ENCODE measurements around the gene SHISA8.

The SHISA8 gene

DNA sequence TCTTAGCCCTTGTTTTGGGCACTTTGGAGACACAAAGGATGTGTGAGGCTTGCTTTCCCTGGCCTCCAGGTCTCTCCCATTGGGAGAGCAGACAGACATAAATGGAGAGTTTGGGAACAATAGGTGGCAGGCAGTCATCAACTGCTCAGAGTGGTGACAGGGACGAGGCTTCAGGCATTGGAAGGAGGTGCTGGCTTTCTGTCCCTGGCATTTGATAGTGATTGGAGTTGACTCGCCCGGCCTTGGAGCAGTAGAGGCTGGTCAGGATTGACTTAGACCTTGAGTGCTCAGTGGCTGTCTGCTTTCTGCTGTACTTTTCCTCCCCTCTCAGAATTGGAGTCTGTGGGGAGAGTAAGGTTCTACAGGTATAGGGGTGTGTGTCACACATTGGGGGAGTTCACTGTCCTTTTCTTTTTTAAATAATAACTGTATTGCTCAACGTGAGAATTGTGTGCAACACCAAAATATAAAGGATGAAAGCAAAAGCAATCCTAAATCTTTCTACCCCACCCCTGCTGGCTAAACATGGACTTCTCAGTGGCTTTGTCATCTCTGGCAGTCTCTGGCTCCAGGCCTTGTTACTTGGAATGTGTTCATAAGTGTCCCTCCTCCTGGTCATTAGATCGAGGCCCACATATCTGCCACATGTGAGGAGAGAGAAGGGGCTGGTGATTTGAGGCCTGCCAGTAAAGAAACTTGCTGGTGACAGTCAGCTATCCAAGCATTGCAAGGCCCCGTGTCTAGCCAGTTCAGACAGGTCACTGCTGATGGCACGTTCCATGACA lies 21.1 kb downstream of the SHISA8 start:
- Histone ChIP-seq H3K27ac (ENCODE audit: low read depth, low read length) (no peak overlapping the region), H3K9ac (ENCODE audit: low read length) (no peak overlapping the region), H3K4me3 (ENCODE audit: low read length) (no peak overlapping the region), H3K36me3 (ENCODE audit: control insufficient read depth, insufficient read depth, low read length) (peaks cover 43% of the 10 kb centered on the region), H3K4me1 (ENCODE audit: control insufficient read depth, insufficient read depth, low read length) (no peaks in the 10 kb centered on the region), H3K27me3 (ENCODE audit: control insufficient read depth, insufficient read depth, low read length) (no peaks in the 10 kb centered on the region)

DNA sequence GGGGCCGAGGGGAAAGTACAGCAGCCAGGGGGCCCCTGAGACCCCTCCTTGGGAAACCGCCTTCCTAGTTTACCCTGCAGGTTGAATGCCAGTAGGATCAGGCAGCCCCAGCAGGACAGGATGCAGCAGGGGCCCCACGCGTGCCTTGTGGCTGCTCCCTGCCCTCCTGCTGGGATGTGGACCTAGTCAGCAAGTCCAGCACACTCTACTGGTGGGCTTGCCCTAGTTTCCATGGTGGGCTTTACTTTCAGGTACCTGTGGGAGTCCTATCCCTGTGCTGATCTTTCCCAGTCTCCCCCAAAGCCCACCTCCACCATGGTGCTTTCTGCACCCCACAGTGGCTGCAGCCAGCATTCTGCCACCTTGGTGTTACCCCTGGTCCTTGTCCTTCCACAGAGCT lies 22.2 kb downstream of the SHISA8 start:
- no peak overlapping the region for H3K9ac ChIP-seq (ENCODE audit: low read length)
- H3K4me1 ChIP-seq (ENCODE audit: control insufficient read depth, insufficient read depth, low read length): no peaks in the 10 kb centered on the region
- peaks cover 38% of the 10 kb centered on the region for H3K36me3 ChIP-seq (ENCODE audit: control insufficient read depth, insufficient read depth, low read length)
- H3K27ac ChIP-seq (ENCODE audit: low read depth, low read length): no peak overlapping the region
- H3K4me3 ChIP-seq (ENCODE audit: low read length): no peak overlapping the region
- no peaks in the 10 kb centered on the region for H3K27me3 ChIP-seq (ENCODE audit: control insufficient read depth, insufficient read depth, low read length)

DNA sequence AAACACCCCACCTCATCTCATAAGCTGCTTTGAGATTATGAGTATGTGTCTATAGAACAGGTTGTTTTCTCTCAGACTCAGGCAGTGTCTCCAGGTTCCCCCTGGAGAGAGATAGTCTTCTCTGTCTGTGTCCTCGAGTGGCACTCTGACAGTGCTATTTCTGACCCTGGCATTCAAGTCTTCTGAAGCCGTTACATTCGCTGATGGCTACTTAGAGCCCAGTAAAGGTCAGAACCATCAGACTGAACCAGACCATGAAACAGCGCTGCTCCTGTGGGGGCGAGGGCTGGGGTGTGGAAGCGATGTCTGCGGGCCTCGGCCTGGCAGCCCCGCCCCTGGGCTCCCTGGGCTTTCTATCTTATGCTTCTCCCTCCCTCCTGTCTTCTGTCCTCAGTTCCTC lies 23.5 kb downstream of the SHISA8 start:
- Histone ChIP-seq H3K27ac (ENCODE audit: low read depth, low read length) (no peak overlapping the region), H3K9ac (ENCODE audit: low read length) (no peak overlapping the region), H3K4me3 (ENCODE audit: low read length) (no peak overlapping the region), H3K36me3 (ENCODE audit: control insufficient read depth, insufficient read depth, low read length) (peaks cover 26% of the 10 kb centered on the region), H3K27me3 (ENCODE audit: control insufficient read depth, insufficient read depth, low read length) (no peaks in the 10 kb centered on the region), H3K4me1 (ENCODE audit: control insufficient read depth, insufficient read depth, low read length) (no peaks in the 10 kb centered on the region)

DNA sequence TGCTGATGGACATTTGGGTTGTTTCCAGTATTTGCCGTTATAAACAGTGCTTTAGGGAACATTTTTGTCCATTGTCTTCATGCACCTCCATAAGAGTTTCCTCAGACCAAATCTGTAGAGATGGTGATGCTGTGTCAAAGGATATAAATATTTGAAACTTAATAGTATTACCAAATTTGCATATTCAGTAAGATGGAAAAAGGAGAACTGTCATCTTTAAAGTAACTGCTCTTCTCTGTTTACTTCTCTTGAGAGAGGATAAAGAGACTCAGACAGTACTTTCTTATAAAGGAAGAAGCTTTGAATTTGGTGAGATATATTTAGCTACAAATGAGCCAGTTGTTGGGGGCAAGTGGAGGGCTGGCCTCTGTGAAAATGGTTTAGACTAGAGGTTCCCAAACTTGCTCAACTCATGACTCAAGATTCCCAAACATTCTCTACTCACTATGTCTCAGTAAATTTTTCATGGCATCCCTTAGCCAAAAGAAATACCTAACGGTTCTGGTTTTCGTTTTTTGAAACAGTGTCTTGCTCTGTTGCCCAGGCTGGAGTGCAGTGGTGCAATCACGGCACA lies 26.2 kb downstream of the SHISA8 start:
- H3K4me3 ChIP-seq (ENCODE audit: low read length): no peak overlapping the region
- no peak overlapping the region for H3K9ac ChIP-seq (ENCODE audit: low read length)
- no peaks in the 10 kb centered on the region for H3K4me1 ChIP-seq (ENCODE audit: control insufficient read depth, insufficient read depth, low read length)
- peaks cover 34% of the 10 kb centered on the region for H3K36me3 ChIP-seq (ENCODE audit: control insufficient read depth, insufficient read depth, low read length)
- no peaks in the 10 kb centered on the region for H3K27me3 ChIP-seq (ENCODE audit: control insufficient read depth, insufficient read depth, low read length)
- no peak overlapping the region for H3K27ac ChIP-seq (ENCODE audit: low read depth, low read length)

DNA sequence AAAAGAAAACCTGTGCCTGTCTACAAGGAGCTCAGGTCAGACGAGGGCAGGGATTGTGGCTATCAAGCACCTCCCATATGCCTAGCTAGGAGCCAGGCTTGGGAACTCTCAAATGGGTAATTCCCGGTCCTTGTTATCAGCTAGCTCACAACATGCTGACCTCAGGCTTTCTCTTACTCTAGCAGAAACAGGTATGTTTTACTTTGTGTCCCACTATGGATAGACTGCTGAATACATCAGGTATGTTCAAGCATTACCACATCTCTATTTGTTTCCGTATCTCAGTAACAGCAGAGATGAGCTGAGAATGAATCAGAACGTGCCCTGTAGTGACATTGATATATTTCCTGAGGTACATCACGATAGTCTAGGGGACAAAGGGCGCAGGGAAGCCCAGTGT lies 29.4 kb downstream of the SHISA8 start:
- Histone ChIP-seq H3K4me3 (ENCODE audit: low read length) (no peak overlapping the region), H3K9ac (ENCODE audit: low read length) (no peak overlapping the region), H3K4me1 (ENCODE audit: control insufficient read depth, insufficient read depth, low read length) (no peaks in the 10 kb centered on the region), H3K36me3 (ENCODE audit: control insufficient read depth, insufficient read depth, low read length) (peaks cover 42% of the 10 kb centered on the region), H3K27me3 (ENCODE audit: control insufficient read depth, insufficient read depth, low read length) (no peaks in the 10 kb centered on the region), H3K27ac (ENCODE audit: low read depth, low read length) (no peak overlapping the region)

DNA sequence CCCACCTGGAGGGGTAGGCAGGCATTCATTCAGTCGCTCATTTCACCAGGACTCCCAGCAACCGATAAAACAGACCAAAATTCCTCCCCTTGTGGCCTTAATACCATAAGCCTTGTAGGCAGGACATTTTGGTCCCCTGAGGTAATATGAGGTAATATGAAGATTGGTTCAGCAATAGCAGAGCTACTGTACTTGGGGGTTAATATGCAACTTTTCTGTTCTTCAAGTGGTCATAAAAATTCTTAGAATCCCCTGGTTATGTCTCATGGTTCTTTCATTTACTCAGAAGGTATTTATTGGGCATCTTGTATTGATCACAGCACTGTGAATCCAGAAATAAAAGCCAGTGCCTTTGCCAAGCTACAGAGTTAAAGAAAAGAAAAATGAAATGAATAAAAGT lies 29.8 kb downstream of the SHISA8 start:
- Histone ChIP-seq H3K36me3 (ENCODE audit: control insufficient read depth, insufficient read depth, low read length) (peaks cover 42% of the 10 kb centered on the region), H3K27ac (ENCODE audit: low read depth, low read length) (no peak overlapping the region), H3K27me3 (ENCODE audit: control insufficient read depth, insufficient read depth, low read length) (no peaks in the 10 kb centered on the region)

DNA sequence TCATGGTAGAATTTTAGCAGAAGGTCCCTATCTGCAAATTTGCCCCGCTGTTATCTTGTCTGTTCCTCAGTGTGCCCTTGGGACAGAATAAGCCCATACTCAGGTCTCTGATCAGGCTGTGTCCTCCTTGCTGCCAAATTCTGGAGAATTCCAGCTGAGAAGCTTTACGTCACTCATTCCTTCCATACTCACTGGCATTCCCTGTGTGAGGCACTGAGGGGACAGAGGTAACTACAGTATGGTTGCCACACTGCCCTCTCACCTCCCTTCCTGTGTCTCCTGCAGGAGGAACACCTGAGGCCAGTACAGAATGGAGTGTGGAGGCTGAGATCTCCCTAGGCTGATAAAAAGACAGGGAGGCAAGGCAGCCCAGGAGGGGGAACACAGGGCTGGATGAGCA lies 31.5 kb downstream of the SHISA8 start:
- Histone ChIP-seq H3K4me1 (ENCODE audit: control insufficient read depth, insufficient read depth, low read length) (no peaks in the 10 kb centered on the region), H3K4me3 (ENCODE audit: low read length) (no peak overlapping the region), H3K27me3 (ENCODE audit: control insufficient read depth, insufficient read depth, low read length) (no peaks in the 10 kb centered on the region), H3K9ac (ENCODE audit: low read length) (no peak overlapping the region), H3K27ac (ENCODE audit: low read depth, low read length) (no peak overlapping the region), H3K36me3 (ENCODE audit: control insufficient read depth, insufficient read depth, low read length) (peaks cover 48% of the 10 kb centered on the region)

More for the DNA sequence above, 29.8 kb downstream of the SHISA8 start:
- no peaks in the 10 kb centered on the region for H3K4me1 ChIP-seq (ENCODE audit: control insufficient read depth, insufficient read depth, low read length)
- H3K9ac ChIP-seq (ENCODE audit: low read length): no peak overlapping the region
- H3K4me3 ChIP-seq (ENCODE audit: low read length): no peak overlapping the region

DNA sequence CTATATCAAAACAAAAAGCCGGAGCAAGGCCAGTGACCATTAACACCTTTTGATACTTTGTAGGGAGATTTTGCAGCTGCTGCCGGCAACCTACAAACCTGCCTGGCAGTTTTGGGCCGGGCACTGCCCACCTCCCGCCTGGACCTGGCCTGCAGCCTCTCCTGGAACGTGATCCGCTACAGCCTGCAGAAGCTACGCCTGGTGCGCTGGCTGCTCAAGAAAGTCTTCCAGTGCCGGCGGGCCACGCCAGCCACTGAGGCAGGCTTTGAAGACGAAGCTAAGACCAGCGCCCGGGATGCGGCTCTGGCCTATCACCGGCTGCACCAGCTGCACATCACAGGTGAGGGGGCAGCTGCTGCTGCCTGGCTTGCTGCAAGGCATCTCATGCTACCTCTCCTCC lies 34.2 kb downstream of the SHISA8 start:
- Histone ChIP-seq H3K27ac (ENCODE audit: low read depth, low read length) (no peak overlapping the region), H3K36me3 (ENCODE audit: control insufficient read depth, insufficient read depth, low read length) (peaks cover 52% of the 10 kb centered on the region), H3K4me3 (ENCODE audit: low read length) (no peak overlapping the region), H3K4me1 (ENCODE audit: control insufficient read depth, insufficient read depth, low read length) (no peaks in the 10 kb centered on the region), H3K27me3 (ENCODE audit: control insufficient read depth, insufficient read depth, low read length) (no peaks in the 10 kb centered on the region), H3K9ac (ENCODE audit: low read length) (no peak overlapping the region)

DNA sequence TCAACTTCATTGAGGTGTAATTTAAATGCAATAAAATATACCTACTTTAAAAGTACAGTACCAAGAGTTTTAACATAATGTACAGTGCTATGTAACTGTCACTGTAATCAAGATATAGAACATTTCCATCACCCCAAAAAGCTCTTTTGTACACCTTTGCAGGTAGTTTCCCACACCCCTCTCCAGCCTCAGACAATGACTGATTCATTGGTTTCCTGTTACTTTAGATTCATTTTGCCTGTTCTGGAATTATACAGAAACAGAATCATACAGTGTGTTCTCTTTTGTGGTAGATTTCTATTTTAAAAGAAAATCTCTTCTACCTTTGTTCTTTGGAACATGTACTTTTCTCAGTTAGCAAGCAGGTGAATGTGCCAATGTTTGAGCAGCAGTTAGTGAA lies 38.2 kb downstream of the SHISA8 start:
- Histone ChIP-seq H3K27me3 (ENCODE audit: control insufficient read depth, insufficient read depth, low read length) (no peaks in the 10 kb centered on the region), H3K27ac (ENCODE audit: low read depth, low read length) (no peak overlapping the region), H3K4me1 (ENCODE audit: control insufficient read depth, insufficient read depth, low read length) (no peaks in the 10 kb centered on the region), H3K4me3 (ENCODE audit: low read length) (no peak overlapping the region), H3K9ac (ENCODE audit: low read length) (no peak overlapping the region), H3K36me3 (ENCODE audit: control insufficient read depth, insufficient read depth, low read length) (peaks cover 34% of the 10 kb centered on the region)

DNA sequence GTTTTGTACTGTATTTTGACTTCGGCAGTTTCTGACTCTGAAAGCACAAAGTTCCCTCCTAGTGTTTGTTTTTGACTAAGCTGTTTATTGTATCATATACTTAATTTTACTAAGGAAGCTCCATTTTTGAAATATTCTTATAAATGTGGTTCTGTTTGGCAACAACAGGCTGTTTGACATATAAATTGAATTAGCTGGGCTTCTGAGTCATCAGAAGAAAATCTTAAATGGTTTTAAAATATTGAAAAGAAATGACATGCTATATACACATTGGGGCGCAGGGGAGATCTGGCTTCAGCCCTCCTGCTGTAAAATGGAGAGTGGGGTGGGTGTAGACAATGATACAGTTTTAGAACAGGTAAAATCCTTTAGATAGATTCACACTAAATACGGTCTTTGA lies 38.6 kb downstream of the SHISA8 start:
- H3K27ac ChIP-seq (ENCODE audit: low read depth, low read length): no peak overlapping the region
- no peaks in the 10 kb centered on the region for H3K4me1 ChIP-seq (ENCODE audit: control insufficient read depth, insufficient read depth, low read length)
- H3K9ac ChIP-seq (ENCODE audit: low read length): no peak overlapping the region
- H3K27me3 ChIP-seq (ENCODE audit: control insufficient read depth, insufficient read depth, low read length): no peaks in the 10 kb centered on the region
- peaks cover 30% of the 10 kb centered on the region for H3K36me3 ChIP-seq (ENCODE audit: control insufficient read depth, insufficient read depth, low read length)
- H3K4me3 ChIP-seq (ENCODE audit: low read length): no peak overlapping the region

DNA sequence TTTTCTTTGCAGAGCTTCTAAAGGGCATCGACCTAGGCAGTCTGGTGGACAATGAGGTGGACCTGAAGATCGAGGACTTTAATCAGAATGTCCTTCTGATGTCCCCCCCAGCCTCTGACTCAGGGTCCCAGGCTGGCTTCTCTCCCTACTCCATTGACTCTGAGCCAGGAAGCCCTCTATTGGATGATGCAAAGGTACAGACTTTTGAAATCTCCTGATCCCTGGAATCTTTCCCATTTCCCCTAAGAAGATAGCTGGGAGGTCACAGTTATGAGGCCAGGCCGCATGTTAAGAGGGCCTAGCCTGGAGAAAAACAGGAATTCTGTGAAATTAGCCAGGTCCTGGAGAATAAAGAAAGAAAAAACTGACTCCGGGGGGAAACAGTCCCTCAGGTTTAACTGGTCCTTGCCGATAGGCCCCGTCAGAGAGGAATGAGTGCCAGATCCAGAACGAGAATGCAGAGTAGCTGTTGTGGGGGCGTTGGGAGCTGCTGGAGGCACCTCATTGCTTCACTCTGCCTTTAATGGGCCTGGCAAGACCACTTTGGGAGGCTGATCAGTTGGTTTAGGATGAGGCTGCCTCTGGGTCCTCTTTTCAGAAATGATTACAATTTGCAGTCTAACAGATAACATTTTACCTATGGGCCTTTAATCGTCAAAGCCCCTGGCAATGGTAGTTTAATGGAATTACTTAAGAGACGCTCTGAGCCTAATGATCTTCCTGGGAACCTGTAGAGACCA lies 39.2 kb downstream of the SHISA8 start:
- Histone ChIP-seq H3K4me1 (ENCODE audit: control insufficient read depth, insufficient read depth, low read length) (no peaks in the 10 kb centered on the region), H3K36me3 (ENCODE audit: control insufficient read depth, insufficient read depth, low read length) (peaks cover 30% of the 10 kb centered on the region), H3K27ac (ENCODE audit: low read depth, low read length) (no peak overlapping the region), H3K9ac (ENCODE audit: low read length) (no peak overlapping the region), H3K27me3 (ENCODE audit: control insufficient read depth, insufficient read depth, low read length) (no peaks in the 10 kb centered on the region), H3K4me3 (ENCODE audit: low read length) (no peak overlapping the region)

DNA sequence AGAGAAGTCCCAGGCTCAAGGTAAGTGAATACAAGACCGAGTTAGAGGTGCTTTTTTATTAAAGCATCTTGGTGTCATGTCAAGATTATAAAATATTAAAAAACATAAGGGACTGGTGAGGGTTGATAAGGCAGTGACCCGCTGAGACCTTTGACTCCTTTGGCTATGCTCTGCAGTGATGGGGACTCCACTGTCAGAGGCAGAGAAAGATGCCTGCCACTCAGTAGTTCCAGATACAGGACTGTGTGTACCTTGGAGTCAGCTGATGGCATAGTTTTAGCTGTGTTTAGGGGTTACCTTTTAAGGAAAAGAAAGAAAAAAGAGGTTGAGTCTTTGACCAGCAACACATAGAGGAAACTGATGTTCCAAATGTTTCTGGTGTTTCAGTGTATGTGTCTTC lies 40.8 kb downstream of the SHISA8 start:
- H3K27me3 ChIP-seq (ENCODE audit: control insufficient read depth, insufficient read depth, low read length): no peaks in the 10 kb centered on the region
- no peak overlapping the region for H3K27ac ChIP-seq (ENCODE audit: low read depth, low read length)
- H3K36me3 ChIP-seq (ENCODE audit: control insufficient read depth, insufficient read depth, low read length): peaks cover 28% of the 10 kb centered on the region

More for the DNA sequence above, 40.8 kb downstream of the SHISA8 start:
- Histone ChIP-seq H3K9ac (ENCODE audit: low read length) (no peak overlapping the region), H3K4me3 (ENCODE audit: low read length) (no peak overlapping the region), H3K4me1 (ENCODE audit: control insufficient read depth, insufficient read depth, low read length) (no peaks in the 10 kb centered on the region)

Measured in rectal smooth muscle tissue (tissue), 1 donor.